Activated CD4-positive, alpha-beta T cell treated with anti-CD3 and anti-CD28 coated beads, Interleukin-2, amount 50 U/mL, for 4 hours (primary cell): Measurements from ENCODE around the gene SLC22A23.

Experiments used
- DNase-seq, 2 experiments: peaks; one replicate each; pipeline ENCODE4 v3.0.0-alpha.2; 2020

The SLC22A23 gene

GRCh38 chr6:3468585-3468984 is 11.7 kb upstream of the SLC22A23 start:
- DNase-seq: no peak

GRCh38 chr6:3467996-3468395 is 11.1 kb upstream of the SLC22A23 start:
- no peak for DNase-seq

- no peak for DNase-seq
Measured at GRCh38 chr6:3466488-3467219, 9.8 kb upstream of the SLC22A23 start.

GRCh38 chr6:3460253-3460652 is 3.4 kb upstream of the SLC22A23 start:
- DNase-seq: no peak

DNA sequence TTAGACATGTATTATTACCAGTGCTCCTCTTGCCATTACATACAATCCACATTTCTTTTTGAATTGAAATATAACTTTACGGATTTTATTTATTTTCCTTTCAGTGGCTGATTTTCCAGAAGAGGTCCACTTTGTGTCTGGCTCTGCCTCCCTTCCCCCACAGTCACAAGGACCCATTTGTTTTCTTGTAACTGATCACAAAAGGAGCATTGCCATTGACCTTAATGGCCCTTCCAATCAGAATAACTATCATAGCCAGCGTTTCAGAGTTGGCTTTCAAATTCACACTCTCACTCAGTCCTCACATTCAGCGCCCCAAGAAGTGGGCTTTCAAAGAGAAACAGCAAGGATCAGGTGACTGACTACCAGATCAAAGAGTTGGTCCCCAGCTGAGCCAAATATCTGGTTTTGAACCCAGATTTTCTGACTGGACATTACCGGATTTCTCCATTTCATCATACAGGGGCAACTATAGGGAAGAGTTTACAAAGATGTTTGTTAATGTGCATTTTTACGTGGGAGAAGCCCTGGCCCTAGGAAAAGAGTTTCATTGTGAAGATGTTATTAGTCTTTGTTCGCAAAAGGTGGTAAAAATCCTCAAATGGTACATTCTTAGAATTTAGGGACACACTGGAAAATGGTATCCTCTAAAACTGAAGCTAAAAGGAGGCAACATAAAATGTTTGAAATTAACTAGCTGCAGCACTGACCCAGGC is 2.0 kb upstream of the SLC22A23 start:
- DNase-seq: no peak

DNA sequence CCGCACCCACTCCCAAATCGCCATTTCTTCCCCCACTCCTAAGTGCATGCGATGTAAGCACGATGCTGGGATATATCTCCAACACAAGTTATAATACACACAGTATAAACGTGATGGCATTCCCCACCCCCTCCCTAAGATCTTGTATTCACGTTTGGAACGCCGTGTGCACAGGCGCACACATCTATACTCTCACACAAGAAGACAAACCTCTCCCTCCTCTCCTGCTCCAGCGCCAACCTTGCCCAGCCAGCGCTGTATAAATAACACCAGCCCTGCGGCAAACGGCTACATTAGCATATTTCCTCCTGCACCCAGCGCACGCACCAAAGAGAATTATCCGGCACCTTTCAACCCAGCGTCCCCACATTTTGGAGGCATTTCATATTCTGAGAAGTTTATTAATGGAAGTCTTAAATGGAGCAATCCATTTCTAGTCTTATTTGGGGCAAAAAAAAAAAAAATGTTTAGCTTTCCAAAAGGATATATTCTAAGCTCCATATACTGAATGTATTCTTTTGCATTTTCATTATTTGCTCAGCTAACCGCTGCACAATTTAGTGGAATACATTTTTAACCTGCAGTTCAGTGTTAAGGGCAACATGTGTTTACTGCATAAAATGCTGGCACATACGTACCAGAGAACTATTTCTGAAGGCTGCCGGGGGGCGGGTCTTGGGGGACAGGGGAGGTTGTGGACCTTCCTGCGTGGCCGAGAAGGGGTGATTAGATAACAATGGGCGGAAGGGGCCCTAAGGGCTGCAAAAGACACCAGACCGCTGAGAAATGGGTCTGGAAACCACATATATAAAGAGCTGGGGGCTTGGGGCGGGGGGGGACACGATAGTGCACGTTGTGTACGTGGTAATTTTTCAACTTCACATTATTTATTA is 1.1 kb upstream of the SLC22A23 start:
- no peak for DNase-seq

- DNase-seq: no peak
Measured at GRCh38 chr6:3456395-3456897, 404 bp downstream of the SLC22A23 start.

DNA sequence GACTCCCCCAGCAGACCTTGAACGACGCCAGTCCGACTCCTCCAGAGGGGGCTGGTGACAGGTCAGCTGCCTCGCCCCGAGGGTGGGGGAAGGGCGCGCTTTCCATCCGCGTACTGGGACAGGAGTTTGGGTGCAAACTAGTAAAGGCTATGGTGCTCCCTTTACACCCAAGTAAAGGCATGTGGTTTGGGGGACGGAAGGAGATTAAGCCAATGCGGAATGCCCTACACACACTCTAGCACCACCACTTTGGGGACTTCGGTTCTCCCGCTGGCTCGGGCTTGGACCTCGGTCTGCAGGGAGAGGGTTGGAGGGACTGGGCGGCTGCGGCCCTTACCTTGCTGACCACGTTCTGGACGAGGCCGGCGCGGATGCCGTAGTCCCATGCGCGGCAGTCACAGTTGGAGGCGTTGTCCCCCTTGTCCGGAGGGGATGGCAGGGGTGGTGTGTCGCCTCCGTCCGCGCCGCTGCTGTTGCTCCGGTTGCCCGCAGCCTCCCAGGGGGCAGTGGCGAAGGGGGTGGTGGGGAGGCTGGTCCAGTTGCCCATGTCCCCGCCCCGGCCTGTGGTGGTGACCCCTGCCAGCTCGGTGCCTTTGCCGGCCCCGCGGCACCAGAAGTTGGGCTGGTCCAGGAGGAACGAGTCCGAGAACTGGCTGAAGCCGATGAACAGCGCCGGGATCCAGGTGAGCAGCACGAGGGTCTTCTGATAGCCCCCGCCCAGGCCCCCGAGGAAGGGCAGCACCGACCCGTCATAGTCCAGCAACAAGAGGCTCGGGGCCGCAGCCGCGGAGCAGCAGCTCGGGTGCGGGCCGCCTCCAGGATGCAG is 1.1 kb downstream of the SLC22A23 start:
- DNase-seq: no peak

DNA sequence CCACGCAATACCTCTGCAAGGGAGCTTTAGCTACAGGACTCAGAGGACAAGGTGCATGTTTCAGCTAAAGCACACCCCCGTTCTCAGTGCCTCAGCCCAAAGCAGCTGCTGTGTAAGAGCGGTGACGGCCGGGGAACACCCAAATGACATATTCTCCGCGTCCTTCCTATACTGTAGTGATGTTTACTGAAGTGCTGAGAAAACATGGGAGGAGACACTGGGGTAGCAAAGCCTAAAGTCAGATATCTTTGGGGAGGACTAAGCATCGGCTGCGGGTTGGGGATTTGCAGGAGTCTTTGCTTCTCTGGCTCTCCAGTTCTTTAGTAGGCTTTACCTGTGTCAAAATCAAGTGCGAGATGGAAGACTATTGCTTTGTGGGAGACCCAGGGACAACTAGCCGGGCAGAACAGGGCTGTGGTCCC is 1.7 kb downstream of the SLC22A23 start:
- peak; percentile 38 to 43 for DNase-seq

- DNase-seq: no peak
Measured at GRCh38 chr6:3454273-3455010, 2.4 kb downstream of the SLC22A23 start.

DNA sequence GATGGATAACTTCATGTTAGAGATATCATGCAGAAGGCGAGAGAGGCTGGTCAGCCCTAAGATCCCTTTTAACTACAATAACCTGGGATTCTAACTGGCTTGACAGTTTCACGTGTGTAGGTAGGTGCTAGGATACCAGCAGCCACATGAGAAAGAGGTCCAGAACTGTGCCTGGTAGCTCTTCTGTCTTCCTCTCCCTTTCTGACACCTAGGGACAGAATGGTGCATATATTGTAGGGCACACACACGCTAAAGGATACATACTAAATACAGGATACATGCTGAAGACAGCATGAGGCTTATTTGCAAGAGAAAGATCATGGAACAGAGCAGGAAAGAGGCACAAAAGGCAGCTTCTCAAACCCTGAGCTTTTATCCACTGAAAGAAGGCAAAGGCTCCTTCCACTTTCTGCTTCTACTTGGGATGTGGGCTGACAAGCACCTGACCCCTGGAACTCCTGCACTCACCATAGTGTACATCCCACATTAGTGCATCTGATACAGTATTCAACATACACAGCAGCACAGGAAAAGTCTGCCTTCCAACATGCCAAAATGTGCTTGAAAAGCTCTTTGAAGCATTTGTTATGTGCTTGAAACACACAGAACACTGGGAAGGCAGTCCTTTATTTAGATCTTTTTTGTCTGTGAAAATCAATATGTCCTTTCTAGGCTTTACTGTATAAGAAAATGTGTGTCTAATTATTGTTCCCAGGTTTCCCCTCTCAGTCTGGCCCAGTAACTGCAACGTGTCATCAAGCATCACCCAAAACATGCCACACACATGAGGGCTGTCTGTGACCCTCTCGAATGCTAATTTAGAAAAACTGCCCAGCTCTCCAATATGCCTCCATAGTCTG is 3.2 kb downstream of the SLC22A23 start:
- DNase-seq: no peak

GRCh38 chr6:3451498-3451897 is 5.4 kb downstream of the SLC22A23 start:
- no peak for DNase-seq

DNA sequence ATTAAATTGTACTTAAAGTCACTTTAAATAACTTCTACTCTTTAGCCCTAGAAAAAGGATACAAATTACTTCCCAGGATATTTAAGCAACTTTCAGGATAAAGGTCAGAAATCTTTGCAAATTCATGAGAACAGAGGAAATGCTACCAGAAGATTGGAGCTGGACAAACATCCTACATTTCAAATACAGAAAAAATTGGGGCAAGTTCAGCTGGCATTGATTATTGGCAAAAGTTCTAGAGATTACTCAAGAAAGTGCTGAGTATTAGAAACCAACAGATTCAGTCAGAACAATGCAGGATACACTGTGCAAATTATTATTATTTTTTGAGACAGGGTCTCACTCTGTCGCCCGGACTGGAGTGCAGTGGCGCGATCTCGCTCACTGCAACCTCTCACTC is 6.0 kb downstream of the SLC22A23 start:
- DNase-seq: no peak

- no peak for DNase-seq
Measured at GRCh38 chr6:3449750-3450305, 7.0 kb downstream of the SLC22A23 start.

- DNase-seq: no peak
Measured at GRCh38 chr6:3449321-3449720, 7.5 kb downstream of the SLC22A23 start.

- DNase-seq: no peak
Measured at GRCh38 chr6:3447005-3447404, 9.8 kb downstream of the SLC22A23 start.

DNA sequence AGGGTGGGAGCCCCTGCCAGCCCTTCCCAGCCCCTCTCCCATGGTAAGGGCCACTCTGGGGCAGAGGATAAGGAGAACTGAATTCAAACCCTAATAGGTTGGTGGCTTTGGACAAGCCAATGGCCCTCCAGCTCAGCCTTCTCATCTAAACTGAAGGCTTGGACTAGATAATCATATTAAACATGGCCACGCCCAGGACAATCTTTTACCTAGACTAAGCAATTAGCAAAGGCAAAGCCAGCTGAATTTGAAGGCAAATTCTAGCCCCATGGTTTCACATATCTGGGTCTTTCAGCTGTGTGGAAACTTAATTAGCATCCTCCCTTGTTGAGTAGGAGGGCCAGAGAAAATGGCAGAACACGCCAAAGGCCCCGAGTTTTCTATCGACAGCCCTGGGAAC is 10.7 kb downstream of the SLC22A23 start:
- DNase-seq: no peak

DNA sequence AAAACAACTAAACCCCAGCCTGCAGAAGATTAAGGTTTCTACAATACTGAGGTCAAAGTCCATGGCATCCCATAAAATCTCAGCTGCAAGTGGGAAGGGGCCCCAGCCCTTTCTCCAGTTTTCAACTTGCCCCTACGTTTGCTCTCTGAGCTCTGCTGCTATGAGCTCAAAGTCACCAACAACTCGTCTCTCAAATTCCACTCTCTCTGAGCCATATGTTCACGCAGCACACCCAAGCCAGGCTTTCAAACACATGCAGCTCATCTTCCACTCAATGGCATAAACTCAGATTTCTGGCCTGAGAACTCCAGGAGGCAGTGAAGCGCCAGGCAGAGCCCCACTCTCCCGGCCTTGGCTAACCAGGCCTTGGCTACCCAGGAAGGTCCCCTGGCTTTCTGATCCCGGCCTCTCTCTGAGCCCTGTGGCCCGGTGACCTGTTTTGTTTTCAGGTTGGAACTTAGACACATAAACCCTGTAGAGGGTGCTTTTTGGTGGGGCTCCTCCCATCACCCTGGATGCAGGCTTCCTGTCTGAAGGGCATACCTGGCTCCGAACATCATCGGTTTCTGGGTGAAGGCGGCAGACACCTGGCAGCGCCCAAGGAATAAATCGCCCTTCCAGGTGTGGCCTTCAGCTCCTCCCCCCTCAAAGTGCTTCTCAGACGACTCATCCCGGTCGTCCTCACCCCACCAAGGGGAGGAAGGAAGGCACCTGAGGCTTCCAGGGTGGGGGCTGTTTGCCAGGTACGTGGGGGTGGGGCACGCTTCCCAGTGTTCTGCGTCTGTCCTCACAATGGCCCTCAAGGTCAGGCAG is 12.4 kb downstream of the SLC22A23 start:
- no peak for DNase-seq

DNA sequence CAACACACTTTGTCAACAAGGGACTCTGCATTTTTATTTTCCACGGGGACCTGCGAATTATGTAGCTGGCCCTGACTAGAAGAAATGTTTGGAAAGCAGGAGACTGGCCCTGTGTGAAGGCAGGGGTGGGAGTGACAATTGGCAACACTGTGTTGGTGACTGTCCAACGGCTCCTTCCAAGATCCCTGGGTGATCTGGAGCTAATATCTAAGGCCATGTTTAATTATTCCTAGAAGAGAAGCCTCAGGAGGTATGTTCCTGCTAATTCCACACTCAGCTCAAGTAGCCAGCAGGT is 13.7 kb downstream of the SLC22A23 start:
- DNase-seq: no peak
